ENCODE measurements around the gene ZNF555. TPM values are rescaled to one million over a fixed set of nuclear protein-coding genes. Genes with fewer than 3 reads are reported as not detected.

The ZNF555 gene
- total RNA-seq, 4 donors from 2014 or later = 5.7 to 11.4 (median 6.6) TPM

- no peak for DNase-seq (ENCODE audit: low spot score in 2 of 2)
- no peaks in the 10 kb centered on the region for H3K4me1 ChIP-seq
- no peaks in the 10 kb centered on the region for H3K27me3 ChIP-seq
- WGBS, 2 donors = 93 to 95% methylated on average over 41 of the region's 41 CpGs
- H3K4me3 ChIP-seq = no peak overlapping the region
- H3K27ac ChIP-seq = no peak overlapping the region
- TF ChIP-seq POLR2A (IDR thresholded peaks at IDR 0.05) (no peak), CTCF (IDR thresholded peaks at IDR 0.05) (no peak), EP300 (IDR thresholded peaks at IDR 0.05) (no peak)
- H3K9me3 ChIP-seq = no peaks in the 10 kb centered on the region
- peaks cover 0 to 98% (median 0%) of the 10 kb centered on the region in 3 donors for H3K36me3 ChIP-seq
Measured at GRCh38 chr19:2799273-2800020, 41.8 kb upstream of the ZNF555 start.

- Histone ChIP-seq H3K27me3 (no peaks in the 10 kb centered on the region), H3K27ac (no peak overlapping the region), H3K4me3 (no peak overlapping the region), H3K36me3 (peaks cover 0 to 98% (median 5%) of the 10 kb centered on the region in 3 donors), H3K9me3 (no peaks in the 10 kb centered on the region), H3K4me1 (no peaks in the 10 kb centered on the region)
- TF ChIP-seq CTCF (IDR thresholded peaks at IDR 0.05) (no peak), EP300 (IDR thresholded peaks at IDR 0.05) (no peak), POLR2A (IDR thresholded peaks at IDR 0.05) (no peak)
- WGBS, 2 donors = 96 to 98% methylated on average over 11 to 22 of the region's 22 CpGs
- no peak for DNase-seq (ENCODE audit: low spot score in 2 of 2)
Measured at GRCh38 chr19:2800506-2800905, 40.8 kb upstream of the ZNF555 start.

- no peaks in the 10 kb centered on the region for H3K9me3 ChIP-seq
- DNase-seq (ENCODE audit: low spot score in 2 of 2) = no peak
- H3K4me1 ChIP-seq = no peaks in the 10 kb centered on the region
- no peaks in the 10 kb centered on the region for H3K27me3 ChIP-seq
- TF ChIP-seq CTCF (IDR thresholded peaks at IDR 0.05) (no peak), EP300 (IDR thresholded peaks at IDR 0.05) (no peak), POLR2A (IDR thresholded peaks at IDR 0.05) (no peak)
- peaks cover 0 to 98% (median 5%) of the 10 kb centered on the region in 3 donors for H3K36me3 ChIP-seq
- H3K4me3 ChIP-seq = no peak overlapping the region
- H3K27ac ChIP-seq = no peak overlapping the region
- 98% methylated on average over 17 of the region's 17 CpGs for WGBS, 2 donors
Measured at GRCh38 chr19:2802826-2803225, 38.4 kb upstream of the ZNF555 start.

- TF ChIP-seq CTCF (IDR thresholded peaks at IDR 0.05) = no peak
- no peak for TF ChIP-seq EP300 (IDR thresholded peaks at IDR 0.05)
- TF ChIP-seq POLR2A (IDR thresholded peaks at IDR 0.05) = no peak
- Histone ChIP-seq H3K4me1 (no peaks in the 10 kb centered on the region), H3K27ac (no peak overlapping the region), H3K4me3 (no peak overlapping the region), H3K9me3 (no peaks in the 10 kb centered on the region), H3K36me3 (peaks cover 0 to 98% (median 5%) of the 10 kb centered on the region in 3 donors), H3K27me3 (no peaks in the 10 kb centered on the region)
- WGBS, 2 donors = 83 to 89% methylated on average over 29 of the region's 29 CpGs
- no peak for DNase-seq (ENCODE audit: low spot score in 2 of 2)
Measured at GRCh38 chr19:2803486-2804155, 37.7 kb upstream of the ZNF555 start.
